Measurements from ENCODE around the gene SUCLG2.

The SUCLG2 gene

DNA sequence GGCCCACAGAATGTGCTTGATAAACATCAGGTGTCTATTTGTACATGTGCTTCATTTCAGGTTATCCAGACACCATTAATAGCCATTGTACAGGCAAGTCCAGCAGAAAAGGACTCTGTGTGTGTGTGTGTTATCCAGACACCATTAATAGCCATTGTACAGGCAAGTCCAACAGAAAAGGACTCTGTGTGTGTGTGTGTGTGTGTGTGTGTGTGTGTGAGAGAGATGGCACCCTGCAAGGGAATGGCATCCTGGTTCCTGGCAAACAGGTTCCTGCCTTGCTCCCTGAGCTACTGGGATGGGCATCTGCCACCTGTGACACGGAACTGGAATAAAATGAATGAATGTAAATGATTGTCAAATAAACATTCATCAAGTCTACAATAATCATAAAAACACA, 11.7 kb downstream of the SUCLG2 start:
- no peaks in the 10 kb centered on the region for H3K4me1 ChIP-seq (ENCODE audit: insufficient read depth, low read length, severe bottlenecking)
- H3K27me3 ChIP-seq (ENCODE audit: insufficient read depth, low read length) = no peaks in the 10 kb centered on the region
- H3K9ac ChIP-seq (ENCODE audit: low read length) = no peak overlapping the region
- H4K20me1 ChIP-seq (ENCODE audit: insufficient read depth, low read length) = no peaks in the 10 kb centered on the region
- H3K79me2 ChIP-seq (ENCODE audit: insufficient read depth, low read length) = peaks cover 9% of the 10 kb centered on the region; the same call in 1 of the 2 replicates
- no peak overlapping the region for H3K27ac ChIP-seq (ENCODE audit: low read depth, low read length, poor library complexity, severe bottlenecking)
- H3K36me3 ChIP-seq (ENCODE audit: insufficient read depth, low read length) = peaks cover 26% of the 10 kb centered on the region
- H3K9me2 ChIP-seq (ENCODE audit: low read depth, low read length) = no peaks in the 10 kb centered on the region
- no peak overlapping the region for H3K4me2 ChIP-seq (ENCODE audit: low read length)
- H2AFZ ChIP-seq (ENCODE audit: low read length) = no peak overlapping the region
- TF ChIP-seq, protein P1, sequence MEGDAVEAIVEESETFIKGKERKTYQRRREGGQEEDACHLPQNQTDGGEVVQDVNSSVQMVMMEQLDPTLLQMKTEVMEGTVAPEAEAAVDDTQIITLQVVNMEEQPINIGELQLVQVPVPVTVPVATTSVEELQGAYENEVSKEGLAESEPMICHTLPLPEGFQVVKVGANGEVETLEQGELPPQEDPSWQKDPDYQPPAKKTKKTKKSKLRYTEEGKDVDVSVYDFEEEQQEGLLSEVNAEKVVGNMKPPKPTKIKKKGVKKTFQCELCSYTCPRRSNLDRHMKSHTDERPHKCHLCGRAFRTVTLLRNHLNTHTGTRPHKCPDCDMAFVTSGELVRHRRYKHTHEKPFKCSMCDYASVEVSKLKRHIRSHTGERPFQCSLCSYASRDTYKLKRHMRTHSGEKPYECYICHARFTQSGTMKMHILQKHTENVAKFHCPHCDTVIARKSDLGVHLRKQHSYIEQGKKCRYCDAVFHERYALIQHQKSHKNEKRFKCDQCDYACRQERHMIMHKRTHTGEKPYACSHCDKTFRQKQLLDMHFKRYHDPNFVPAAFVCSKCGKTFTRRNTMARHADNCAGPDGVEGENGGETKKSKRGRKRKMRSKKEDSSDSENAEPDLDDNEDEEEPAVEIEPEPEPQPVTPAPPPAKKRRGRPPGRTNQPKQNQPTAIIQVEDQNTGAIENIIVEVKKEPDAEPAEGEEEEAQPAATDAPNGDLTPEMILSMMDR (IDR thresholded peaks at IDR 0.05; ENCODE audit: low read length) = no peak
- no peak for TF ChIP-seq EZH2 (IDR thresholded peaks at IDR 0.05; ENCODE audit: borderline replicate concordance, low read length)
- H3K9me3 ChIP-seq (ENCODE audit: low read length) = no peaks in the 10 kb centered on the region
- no peak overlapping the region for H3K4me3 ChIP-seq (ENCODE audit: low read depth, low read length, poor library complexity, severe bottlenecking)
- no peaks in the 10 kb centered on the region for H3F3A ChIP-seq (ENCODE audit: insufficient read depth, low read length)

DNA sequence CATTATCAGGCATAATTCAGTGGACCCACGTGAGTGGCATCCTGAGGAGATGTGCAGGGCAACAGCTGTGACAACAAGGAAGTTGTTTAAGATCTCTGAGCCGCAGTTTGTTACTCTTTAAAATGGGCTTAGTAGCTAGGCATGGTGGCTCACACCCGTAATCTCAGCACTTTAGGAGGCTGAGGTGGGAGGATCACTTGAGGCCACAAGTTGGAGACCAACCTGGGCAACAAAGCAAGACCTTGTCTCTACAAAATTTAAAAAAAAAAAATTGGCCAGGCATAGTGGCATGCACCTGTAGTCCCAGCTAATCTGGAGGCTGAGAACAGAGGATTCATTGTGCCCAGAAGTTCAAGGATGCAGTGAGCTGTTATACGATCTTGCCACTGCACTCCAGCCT, 12.2 kb downstream of the SUCLG2 start:
- Histone ChIP-seq H3K27ac (ENCODE audit: low read depth, low read length, poor library complexity, severe bottlenecking) (no peak overlapping the region), H3K9me2 (ENCODE audit: low read depth, low read length) (no peaks in the 10 kb centered on the region), H3K27me3 (ENCODE audit: insufficient read depth, low read length) (no peaks in the 10 kb centered on the region), H3K4me2 (ENCODE audit: low read length) (no peak overlapping the region), H3K36me3 (ENCODE audit: insufficient read depth, low read length) (peaks cover 26% of the 10 kb centered on the region), H2AFZ (ENCODE audit: low read length) (no peak overlapping the region), H4K20me1 (ENCODE audit: insufficient read depth, low read length) (no peaks in the 10 kb centered on the region), H3F3A (ENCODE audit: insufficient read depth, low read length) (no peaks in the 10 kb centered on the region), H3K9ac (ENCODE audit: low read length) (no peak overlapping the region), H3K79me2 (ENCODE audit: insufficient read depth, low read length) (peaks cover 9% of the 10 kb centered on the region; the same call in 1 of the 2 replicates), H3K4me3 (ENCODE audit: low read depth, low read length, poor library complexity, severe bottlenecking) (no peak overlapping the region), H3K9me3 (ENCODE audit: low read length) (no peaks in the 10 kb centered on the region), H3K4me1 (ENCODE audit: insufficient read depth, low read length, severe bottlenecking) (no peaks in the 10 kb centered on the region)
- no peak for TF ChIP-seq EZH2 (IDR thresholded peaks at IDR 0.05; ENCODE audit: borderline replicate concordance, low read length)
- TF ChIP-seq, protein P1 (IDR thresholded peaks at IDR 0.05; ENCODE audit: low read length) = no peak

DNA sequence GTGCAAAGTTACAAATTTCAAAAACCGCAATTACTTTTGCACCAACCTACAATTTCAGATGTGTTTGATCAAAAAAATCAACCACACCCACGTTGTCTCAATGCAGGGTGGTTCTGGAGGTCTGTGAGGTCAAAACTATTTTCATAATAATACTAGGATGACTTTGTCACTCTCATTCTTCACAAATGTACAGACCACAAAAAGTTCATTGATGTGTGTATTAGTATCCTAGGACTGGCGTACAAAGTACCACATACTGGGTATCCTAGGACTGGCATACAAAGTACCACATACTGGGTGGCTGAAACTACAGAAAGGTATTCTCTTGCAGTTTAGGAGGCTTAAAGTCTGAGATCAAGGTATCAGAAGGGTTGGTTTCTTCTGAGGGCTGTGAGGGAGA, 13.0 kb downstream of the SUCLG2 start:
- H3F3A ChIP-seq (ENCODE audit: insufficient read depth, low read length) = no peaks in the 10 kb centered on the region
- H3K9me2 ChIP-seq (ENCODE audit: low read depth, low read length) = no peaks in the 10 kb centered on the region
- no peak overlapping the region for H3K4me2 ChIP-seq (ENCODE audit: low read length)
- no peak overlapping the region for H3K9ac ChIP-seq (ENCODE audit: low read length)
- no peaks in the 10 kb centered on the region for H3K27me3 ChIP-seq (ENCODE audit: insufficient read depth, low read length)
- TF ChIP-seq, protein P1 (IDR thresholded peaks at IDR 0.05; ENCODE audit: low read length) = no peak
- no peak for TF ChIP-seq EZH2 (IDR thresholded peaks at IDR 0.05; ENCODE audit: borderline replicate concordance, low read length)
- H3K79me2 ChIP-seq (ENCODE audit: insufficient read depth, low read length) = peaks cover 9% of the 10 kb centered on the region; the same call in 1 of the 2 replicates
- H3K36me3 ChIP-seq (ENCODE audit: insufficient read depth, low read length) = peaks cover 31% of the 10 kb centered on the region
- H3K9me3 ChIP-seq (ENCODE audit: low read length) = no peaks in the 10 kb centered on the region
- no peak overlapping the region for H3K4me3 ChIP-seq (ENCODE audit: low read depth, low read length, poor library complexity, severe bottlenecking)
- H4K20me1 ChIP-seq (ENCODE audit: insufficient read depth, low read length) = no peaks in the 10 kb centered on the region
- no peaks in the 10 kb centered on the region for H3K4me1 ChIP-seq (ENCODE audit: insufficient read depth, low read length, severe bottlenecking)
- no peak overlapping the region for H3K27ac ChIP-seq (ENCODE audit: low read depth, low read length, poor library complexity, severe bottlenecking)
- no peak overlapping the region for H2AFZ ChIP-seq (ENCODE audit: low read length)

Measured in OCI-LY1 (cell line).